GM12801 (cell line): ENCODE results near the gene ZNF205.

Source experiments
- CTCF ChIP-seq: IDR thresholded peaks from one replicate; pipeline ENCODE4 v1.5.1; 2011; ENCODE audit warnings: control low read depth; ENCODE audit not compliant: insufficient read length; ENCODE audit errors: extremely low read depth

ZNF205 gene

GRCh38 chr16:3084969-3085670 lies 27.3 kb upstream of the ZNF205 start:
- no peak for TF ChIP-seq CTCF

- TF ChIP-seq CTCF: no peak
Measured at GRCh38 chr16:3085868-3086595, 26.4 kb upstream of the ZNF205 start.

- no peak for TF ChIP-seq CTCF
Measured at GRCh38 chr16:3086596-3087242, 25.7 kb upstream of the ZNF205 start.

- no peak for TF ChIP-seq CTCF
Measured at GRCh38 chr16:3087243-3088235, 24.8 kb upstream of the ZNF205 start.

- no peak for TF ChIP-seq CTCF
Measured at GRCh38 chr16:3088450-3088849, 23.9 kb upstream of the ZNF205 start.

- no peak for TF ChIP-seq CTCF
Measured at GRCh38 chr16:3088925-3089716, 23.3 kb upstream of the ZNF205 start.
